GM18873 (cell line): ENCODE results near the gene ANKRD12.

Experiments
- ATAC-seq: cut with Tn5 transposase; IDR thresholded peaks from one replicate; pipeline ENCODE4 v1.9.1; 2021; ENCODE audit warnings: mild to moderate bottlenecking, moderate library complexity, moderate number of reproducible peaks; ENCODE audit not compliant: unreplicated experiment, low FRiP score

The ANKRD12 gene

GRCh38 chr18:9278028-9278427 lies 141.4 kb downstream of the ANKRD12 start:
- ATAC-seq = no peak

- ATAC-seq = no peak
These were observed 144.3 kb downstream of the ANKRD12 start for GRCh38 chr18:9280849-9281248.

- no peak for ATAC-seq
These were observed 145.2 kb downstream of the ANKRD12 start for GRCh38 chr18:9281780-9282179.

- no peak for ATAC-seq
These were observed 147.2 kb downstream of the ANKRD12 start for GRCh38 chr18:9283791-9284190.

- no peak for ATAC-seq
These were observed 149.0 kb downstream of the ANKRD12 start for GRCh38 chr18:9285604-9286003.

GRCh38 chr18:9287036-9287435 lies 150.5 kb downstream of the ANKRD12 start:
- ATAC-seq = no peak

GRCh38 chr18:9289698-9290097 lies 153.1 kb downstream of the ANKRD12 start:
- ATAC-seq = no peak

GRCh38 chr18:9290156-9290555 lies 153.6 kb downstream of the ANKRD12 start:
- ATAC-seq = no peak

GRCh38 chr18:9292047-9292446 lies 155.5 kb downstream of the ANKRD12 start:
- ATAC-seq = no peak

- no peak for ATAC-seq
These were observed 157.4 kb downstream of the ANKRD12 start for GRCh38 chr18:9293948-9294347.

- ATAC-seq = no peak
These were observed 159.8 kb downstream of the ANKRD12 start for GRCh38 chr18:9296233-9297006.

- ATAC-seq = no peak
These were observed 160.4 kb downstream of the ANKRD12 start for GRCh38 chr18:9297007-9297393.

GRCh38 chr18:9304388-9305070 lies 167.9 kb downstream of the ANKRD12 start:
- ATAC-seq = no peak

GRCh38 chr18:9319333-9319732 lies 182.8 kb downstream of the ANKRD12 start:
- no peak for ATAC-seq

GRCh38 chr18:9321017-9321452 lies 184.5 kb downstream of the ANKRD12 start:
- no peak for ATAC-seq

- ATAC-seq = no peak
These were observed 185.2 kb downstream of the ANKRD12 start for GRCh38 chr18:9321736-9322135.

GRCh38 chr18:9322744-9323143 lies 186.2 kb downstream of the ANKRD12 start:
- ATAC-seq = no peak

GRCh38 chr18:9323750-9324445 lies 187.3 kb downstream of the ANKRD12 start:
- ATAC-seq = no peak

GRCh38 chr18:9325716-9326115 lies 189.1 kb downstream of the ANKRD12 start:
- no peak for ATAC-seq

GRCh38 chr18:9328776-9329175 lies 192.2 kb downstream of the ANKRD12 start:
- no peak for ATAC-seq

- ATAC-seq = no peak
These were observed 192.9 kb downstream of the ANKRD12 start for GRCh38 chr18:9329471-9329870.
